NCI-H460 (cell line): ENCODE results near the gene CERS1. TPM values are rescaled to one million over a fixed set of nuclear protein-coding genes. Genes with fewer than 3 reads are reported as not detected.
"Not testable (repeated sequence)": the region's sequence is repeated elsewhere in the genome, so short reads cannot be mapped to it uniquely, and the experiment has no call there.

ENCODE experiments used
- DNase-seq: peaks from one replicate; pipeline ENCODE4 v3.0.0-alpha.2; 2016; ENCODE audit warnings: low read depth; ENCODE audit errors: extremely low read depth
- total RNA-seq: library from RNA; depleted of rRNA; stranded (reverse); fragments of >200 nt; shearing (Covaris generic); gene quantifications from 2 replicates; pipeline ENCODE4 v1.2.3, GENCODE V29; 2014

Gene CERS1
- total RNA-seq, 1 experiment from 2014 or later, result 5.2 TPM

DNA sequence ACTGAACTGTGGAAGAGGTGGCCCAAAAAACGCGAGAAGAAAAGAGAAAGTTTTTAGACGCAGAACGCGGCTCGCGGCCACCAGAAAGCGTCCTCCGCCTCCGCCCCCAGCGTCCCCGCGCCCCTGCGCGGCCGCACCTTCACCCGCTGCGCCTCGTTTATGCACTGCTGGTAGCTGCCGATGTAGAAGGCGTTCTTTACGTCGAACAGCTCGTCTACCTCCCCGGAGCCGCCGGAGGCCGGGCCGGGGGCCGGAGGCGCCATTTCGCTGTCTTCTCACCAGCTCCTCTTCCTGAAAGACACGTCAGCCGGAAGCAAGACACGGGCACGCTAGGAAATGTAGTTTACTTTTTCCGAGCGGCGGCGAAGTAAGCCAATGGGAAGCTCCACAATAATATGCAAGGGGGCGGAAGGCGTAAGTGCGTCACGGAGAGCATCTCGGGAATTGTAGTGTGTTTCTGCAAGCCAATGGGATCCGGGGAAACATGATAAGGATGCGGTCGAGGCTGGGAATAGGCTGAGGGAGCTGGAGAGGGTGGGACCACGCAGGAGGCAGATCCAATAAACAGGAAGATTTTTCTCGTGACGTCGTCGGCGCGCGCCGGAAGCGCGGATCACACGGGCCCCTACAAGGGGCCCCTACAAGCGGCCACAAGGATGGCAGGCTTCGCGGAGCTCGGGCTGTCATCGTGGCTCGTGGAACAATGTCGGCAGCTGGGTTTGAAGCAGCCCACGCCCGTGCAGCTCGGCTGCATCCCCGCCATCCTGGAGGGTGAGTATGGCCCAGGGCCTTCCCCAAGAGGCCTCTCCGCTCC is 23.3 kb upstream of the CERS1 start, which contains the start of the genes COPE and DDX49:
Gene COPE (minus strand): TSS at position 302 of the 814 bp plus-strand sequence. CDS start 39 bp downstream, at position 263.
Gene DDX49 (plus strand): TSS at position 630 of the 814 bp plus-strand sequence. CDS start 27 bp downstream, at position 657.
- DNase-seq, result peak; percentile 99

DNA sequence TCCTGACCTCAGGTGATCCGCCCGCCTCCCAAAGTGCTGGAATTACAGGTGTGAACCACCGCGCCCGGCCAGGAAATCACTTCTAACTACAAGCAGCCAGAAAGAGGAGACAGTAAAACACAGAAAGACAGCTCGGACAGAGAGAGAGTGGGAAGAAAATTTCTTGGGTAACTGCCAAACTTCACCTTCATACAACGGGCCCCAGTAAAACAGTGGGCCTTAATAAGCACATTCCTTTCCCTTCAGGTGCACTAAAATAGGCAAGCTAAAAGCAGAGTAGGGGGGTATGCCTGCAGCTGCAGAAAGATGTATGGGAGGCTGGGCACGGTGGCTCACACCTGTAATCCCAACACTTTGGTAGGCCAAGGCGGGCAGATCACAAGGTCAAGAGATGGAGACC is 21.6 kb upstream of the CERS1 start:
- DNase-seq, result not testable (repeated sequence)

DNA sequence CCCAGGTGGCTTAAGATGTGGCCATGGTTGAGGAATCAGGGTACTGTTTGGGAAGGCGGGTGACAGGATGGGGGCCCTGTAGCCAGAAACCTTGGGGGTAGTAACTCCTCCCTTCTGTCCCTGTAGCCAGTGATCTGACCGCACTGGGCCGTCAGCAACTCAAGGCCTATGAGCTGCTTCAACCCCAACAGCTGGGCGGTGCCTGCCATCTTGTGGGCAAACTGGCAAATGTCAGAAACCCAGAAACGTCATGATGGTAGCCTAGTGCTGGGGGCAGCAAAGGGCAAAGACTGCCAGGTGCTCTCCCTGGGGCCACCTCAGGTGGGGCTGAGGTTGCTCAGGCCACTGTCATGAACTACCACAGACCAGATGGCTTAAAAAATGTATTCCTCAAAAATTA is 19.7 kb upstream of the CERS1 start:
- DNase-seq, result peak; percentile 43

DNA sequence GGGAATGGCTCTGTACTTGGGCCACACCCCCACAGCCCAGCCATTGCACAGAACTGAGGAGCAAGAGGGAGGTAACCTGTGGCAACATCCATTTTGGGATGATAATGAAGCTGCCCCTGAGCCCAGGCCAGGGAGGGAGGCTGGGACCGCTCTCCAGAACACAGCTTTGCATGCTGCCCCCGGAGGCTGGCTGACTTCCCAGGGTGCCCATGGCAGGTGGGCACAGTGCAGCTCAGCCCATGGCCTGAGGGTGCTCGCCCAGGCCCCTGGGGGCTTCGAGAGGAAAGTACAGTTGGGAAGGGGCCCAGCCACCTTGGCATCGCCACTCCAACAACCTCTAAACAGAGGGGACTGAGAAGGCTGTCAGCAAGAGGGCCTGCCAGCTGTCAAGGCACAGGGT is 17.5 kb upstream of the CERS1 start:
- no peak for DNase-seq

DNA sequence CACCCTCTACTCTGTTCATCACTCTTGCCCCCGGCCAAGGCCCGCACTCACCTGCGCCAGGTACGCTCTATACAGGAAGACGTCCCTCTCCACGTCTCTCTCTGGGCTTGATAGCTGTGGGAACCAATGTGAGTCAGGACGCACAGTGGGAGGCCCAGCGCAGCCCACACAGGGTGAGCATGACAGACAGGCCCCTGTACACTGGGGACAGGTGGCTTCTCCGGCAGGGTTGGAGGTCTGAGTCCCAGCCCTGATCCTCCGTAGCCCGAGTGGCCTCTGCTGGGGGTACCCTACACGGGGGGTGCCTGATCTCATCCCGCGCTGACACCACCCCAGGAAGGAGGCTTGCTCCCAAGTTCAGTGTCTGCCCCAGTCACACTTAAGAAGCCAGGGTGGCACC is 17.0 kb upstream of the CERS1 start:
- no peak for DNase-seq

DNA sequence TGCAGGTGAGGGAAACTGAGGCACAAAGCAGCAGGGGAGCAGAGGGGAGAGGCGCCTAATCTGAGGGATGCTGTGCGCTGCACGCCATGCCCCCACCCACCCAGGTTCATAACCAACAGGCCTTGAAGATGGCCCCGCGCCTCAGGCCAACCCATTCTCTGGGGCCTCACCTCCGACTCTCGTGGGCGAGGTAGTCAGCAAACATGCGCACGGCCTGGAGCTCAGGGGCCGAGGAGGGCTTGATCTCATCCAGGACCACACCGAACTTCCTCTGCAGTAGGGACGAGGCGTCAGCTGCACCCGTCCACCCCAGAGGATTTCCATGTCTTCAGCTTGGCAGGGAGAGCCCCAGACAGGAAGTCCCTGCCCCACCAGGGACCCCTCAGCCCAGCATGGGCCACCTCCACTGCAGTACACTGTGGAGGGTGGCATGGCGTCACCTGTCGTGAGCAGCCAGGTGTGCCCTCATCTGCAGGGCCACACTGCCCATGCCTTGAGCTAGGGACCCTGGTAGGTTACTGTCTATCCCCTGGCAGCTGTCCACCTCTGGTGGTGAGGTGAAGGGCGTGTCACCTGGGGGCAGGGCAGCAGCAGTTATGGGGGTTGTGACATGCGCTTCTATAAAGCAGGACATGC is 15.0 kb upstream of the CERS1 start:
- DNase-seq, result no peak

DNA sequence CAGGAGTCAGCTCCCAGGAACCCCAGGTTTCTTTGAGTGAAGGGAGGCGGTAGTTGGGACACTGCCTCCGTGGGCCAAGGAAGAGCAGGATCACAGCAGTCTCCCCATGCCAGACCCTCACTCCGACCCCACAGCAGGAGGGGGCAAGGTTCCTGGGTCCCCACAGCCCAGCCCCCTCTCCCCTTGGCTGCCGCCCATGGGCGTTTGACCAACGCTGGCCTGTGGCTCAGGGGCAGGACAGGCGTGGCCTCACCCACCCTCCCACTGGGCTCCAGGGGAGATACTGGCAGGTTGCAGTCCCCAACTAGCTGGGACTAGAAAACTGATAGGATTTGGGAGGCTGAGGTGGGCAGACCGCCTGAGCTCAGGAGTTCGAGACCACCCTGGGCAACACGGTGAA is 14.1 kb upstream of the CERS1 start:
- no peak for DNase-seq

DNA sequence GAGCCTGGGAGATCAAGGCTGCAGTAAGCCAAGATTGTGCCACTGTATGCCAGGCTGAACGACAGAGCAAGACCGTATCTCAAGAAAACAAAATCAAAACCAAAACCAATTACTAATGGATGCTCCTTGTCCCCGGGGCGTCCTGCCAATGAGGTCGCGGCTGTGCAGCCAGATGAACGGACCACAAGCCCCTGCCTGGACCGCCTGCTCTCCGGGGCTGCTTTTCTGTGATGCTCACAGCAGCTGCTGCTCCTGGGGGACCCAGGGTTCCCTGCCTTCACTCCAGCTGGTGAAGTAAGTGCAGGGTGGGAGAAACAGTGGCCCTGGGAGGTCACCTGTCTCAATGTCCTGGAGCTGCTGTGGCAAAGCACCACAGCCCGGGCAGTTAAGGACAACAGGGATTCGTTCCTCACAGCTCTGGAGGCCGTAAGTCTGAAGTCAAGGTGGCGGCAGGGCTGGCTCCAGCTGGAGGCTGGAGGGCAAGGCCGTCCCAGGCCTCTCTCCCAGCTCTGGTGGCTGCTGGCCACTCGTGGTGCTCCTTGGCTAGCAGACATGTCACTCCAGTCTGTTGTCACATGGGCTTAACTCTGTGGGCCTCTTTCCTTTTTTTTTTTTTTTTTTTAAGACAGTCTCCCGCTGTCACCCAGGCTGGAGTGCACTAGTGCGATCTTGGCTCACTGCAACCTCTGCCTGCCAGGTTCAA is 13.1 kb upstream of the CERS1 start:
- no peak for DNase-seq

DNA sequence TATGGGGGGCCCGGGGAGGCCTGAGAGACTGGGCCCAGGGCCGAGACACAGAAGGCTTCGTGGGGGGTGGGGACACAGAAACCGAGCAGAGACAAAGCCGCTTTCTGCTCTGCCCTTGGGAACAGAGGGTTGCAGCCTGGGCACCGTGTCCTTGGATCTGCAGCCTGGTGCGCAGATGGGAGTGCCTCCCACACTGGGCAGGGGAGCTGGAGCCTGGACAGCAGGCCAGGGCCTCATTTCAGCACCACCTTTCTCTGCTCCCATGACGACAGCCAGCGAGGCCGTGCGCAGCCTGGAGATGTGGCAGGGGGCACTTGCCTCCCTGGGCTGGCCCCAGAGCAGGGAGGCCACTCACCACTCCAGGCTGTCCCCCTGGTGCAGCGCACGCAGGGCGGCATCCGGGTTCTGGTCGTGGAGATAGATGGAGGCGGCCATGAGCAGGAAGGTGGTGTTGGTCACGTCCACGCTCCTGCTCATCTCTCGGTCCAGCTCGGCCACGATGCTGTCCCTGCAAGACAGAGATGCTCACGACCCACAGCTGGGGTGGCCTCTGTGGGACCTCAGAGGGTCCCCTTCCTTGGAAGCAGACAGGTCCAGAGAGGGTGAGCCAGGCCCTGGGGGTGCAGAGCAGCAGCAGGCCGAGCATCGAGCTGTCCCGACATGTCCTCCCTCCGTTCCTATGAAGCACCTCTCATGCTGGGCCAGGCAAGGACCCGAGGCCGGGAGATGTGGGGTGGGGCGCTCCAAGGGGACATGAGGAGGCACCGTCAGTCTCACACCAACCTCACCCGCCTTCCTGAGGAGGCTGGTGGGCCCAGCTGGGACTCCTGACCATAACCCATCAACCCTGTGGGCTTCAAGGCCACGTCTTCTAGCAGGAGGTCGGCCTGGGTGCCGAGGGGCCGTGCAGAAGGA is 10.9 kb upstream of the CERS1 start:
- no peak for DNase-seq

DNA sequence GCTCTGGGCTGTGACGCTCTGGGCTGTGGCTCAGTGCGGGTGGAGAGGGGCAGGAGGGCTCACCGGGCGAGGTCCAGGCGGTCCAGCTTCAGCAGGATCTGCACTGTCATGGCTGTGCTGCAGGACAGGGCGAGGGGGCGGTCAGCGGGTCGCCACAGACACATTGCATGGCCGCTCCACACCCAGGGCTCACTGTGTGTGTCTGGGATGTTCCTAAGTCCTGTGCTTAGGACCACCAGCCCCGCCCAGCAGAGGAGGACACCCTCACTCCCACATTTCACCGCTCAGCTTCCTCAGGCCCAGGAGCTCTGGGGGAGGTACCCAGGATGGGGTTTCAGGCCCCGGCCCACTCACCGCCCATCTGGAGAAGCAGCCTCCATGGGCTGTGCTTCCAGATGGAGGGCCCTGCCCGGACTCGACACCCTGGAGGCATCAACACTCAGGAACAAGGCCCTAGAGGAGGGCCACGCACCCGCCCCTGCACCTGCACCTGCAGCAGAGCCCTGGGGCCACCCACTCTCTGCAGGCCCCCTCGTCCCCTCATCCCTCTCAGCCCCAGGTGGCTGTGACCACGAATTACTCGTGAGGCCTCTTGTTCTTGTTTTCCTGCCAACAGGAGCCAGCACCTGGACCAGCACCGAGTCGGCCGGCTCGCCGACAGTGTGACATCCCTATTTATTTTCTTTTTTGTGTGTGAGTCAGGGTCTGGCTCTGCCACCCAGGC is 9.7 kb upstream of the CERS1 start:
- no peak for DNase-seq

DNA sequence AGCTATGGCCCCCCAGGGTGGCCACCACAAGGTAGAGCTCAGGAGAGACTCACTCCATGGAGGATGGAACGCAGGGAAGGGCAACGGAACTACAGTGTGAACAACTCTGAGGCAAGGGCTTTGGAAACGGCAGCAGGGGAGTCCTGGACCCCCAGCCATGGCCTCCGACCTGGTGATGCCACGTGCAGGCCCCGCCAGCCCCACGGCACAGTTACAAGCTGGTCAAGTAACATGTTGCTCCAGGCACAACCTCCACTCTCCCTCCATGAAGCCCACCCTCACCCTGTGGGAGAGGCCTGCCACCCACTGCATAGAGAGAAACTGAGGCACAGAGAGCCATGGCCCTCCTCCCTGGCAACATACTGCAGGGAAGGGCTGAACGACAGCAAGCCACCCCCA is 9.1 kb upstream of the CERS1 start:
- DNase-seq, result no peak

DNA sequence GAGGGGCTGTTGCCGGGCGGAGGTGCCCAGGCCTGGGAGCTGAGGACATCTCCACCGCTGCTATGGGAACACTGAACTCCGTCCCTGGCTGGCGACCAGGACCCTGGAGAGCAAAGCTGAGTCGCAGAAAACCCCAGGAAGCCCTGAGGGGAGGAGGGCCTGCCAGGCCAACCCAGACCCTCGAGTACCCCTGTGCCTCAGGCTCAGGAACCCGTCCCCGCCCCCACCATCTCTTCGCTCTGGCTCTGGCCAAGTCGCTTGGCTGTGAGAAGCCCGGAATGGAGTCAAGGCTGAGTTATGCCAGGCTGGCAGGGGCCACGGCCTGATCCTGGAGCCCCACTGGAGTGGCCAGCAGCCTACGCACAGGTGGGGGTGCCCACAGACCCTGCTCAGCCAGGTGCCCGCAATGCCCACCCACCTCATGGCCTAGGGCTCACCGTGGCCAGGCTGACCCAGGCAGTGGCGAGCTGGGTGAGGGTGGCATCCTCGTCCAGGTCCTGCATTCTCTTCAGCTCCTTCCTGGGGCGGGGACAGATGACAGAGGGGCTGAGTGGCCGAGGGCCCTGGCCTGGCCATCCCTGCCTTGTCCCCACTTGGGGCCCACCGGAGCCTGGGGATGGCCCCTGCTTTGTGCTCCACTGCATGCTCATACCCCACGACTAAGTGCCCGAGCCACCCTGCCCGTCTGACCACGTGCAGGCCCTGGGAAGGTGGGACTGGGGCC is 8.5 kb upstream of the CERS1 start:
- DNase-seq, result no peak

DNA sequence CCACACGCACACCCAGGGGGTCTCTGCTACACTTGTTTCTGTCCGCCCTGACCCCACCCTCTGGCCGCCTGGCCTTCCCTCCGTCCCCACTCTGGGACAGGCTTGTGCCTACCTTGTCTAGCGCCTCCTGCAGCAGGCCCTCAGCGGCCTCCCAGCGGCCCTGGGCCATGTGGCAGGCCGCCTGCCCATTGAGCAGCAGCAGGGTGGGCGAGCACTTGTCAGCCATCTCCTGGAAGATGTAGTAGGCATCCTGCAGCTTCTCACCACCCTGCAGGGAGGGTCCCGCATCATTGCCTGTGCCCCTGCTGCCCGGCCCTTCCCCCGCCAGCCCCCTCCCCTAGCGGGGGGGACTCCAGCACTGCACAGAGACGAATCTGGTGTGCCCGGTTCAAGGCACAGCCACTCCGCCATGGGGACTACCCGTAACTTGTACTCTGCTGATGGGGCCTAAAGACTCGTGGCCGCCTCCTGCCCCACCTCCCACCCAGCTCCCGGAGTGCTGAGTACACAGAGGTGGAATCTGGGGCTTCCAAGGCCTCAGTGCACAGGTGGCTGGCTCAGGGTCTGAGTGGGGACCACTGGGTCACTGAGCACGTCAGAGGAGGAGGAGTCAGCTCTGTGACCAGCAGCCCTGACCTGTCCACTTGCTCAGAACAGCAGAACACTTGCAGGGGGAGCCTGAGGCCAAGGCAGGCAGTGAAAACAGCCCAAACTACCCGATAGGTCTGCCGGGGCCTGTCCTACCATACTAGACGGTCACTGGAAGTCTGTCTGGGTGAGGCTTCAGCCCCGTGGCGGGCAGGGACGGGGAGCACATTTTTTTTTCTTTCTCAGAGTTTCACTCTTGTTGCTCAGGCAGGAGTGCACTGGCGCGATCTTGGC is 7.4 kb upstream of the CERS1 start:
- DNase-seq, result no peak

DNA sequence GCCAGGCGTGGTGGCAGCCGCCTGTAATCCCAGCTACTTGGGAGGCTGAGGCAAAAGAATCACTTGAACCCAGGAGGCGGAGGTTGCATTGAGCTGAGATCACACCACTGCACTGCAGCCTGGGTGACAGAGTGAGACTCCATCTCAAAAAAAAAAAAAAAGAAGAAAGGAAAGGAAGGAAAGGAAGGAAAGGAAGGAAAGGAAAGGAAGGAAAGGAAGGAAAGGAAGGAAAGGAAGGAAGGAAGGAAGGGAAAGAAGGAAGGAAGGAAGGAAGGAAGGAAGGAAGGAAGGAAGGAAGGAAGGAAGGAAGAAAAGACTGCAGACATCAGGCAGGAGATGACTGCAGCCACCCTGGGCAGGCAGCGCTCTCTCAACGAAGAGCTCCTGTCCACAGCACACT is 6.6 kb upstream of the CERS1 start:
- DNase-seq, result not testable (repeated sequence)

DNA sequence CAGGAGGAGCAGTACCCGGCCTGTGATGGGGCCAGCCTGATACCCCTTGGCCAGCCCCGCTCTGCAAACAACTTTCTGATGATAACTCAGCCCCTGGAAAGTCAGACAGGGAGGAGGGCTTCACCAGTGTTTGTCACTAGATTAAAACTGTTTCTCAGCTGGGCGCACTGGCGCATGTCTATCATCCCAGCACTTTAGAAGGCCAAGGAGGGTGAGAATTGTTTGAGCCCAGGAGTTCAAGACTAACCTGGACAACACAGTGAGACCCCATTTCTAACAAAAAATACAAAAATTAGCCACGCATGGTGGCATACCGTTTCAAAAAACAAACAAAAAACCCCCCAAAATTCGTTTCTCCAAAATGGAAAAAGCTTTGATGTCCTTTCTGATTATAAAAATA is 5.5 kb upstream of the CERS1 start:
- no peak for DNase-seq

DNA sequence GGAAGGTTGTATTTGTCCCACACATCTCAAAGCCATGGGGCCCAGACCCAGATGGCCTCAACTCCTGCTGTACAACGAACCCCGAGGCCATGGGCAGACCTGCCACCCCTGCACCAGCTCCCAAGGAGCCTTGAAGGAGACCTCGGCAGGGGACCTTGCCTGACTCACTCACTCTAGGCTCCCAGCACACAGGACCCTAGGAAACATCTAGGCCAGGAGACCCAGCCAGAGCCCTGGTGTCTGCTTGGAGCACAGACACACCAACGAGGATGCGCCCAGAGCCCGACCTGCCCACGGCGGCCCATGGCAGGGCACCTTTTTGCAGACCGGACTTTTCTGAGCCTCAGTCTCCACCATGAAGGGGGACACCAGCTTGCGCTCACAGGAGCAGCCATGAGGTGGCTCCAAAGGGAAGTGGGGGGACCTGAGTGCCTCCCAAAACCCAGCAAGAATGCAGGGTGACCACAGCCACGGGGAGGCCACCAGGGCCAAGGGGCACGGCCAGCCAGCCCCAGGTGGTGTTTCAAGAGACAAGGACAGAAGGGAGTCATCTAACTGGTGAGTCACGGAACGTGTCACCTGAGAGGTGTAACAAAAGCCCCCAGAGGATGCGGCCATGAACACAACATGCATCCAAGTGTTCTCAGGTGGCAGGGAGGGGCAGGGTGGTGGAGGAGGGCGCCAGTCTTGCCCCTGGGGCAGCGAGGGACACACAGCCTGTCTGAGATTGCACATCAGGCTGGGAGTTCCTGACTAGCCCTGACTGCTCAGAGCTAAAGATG is 4.9 kb upstream of the CERS1 start:
- DNase-seq, result no peak
